ENCODE data around the gene MYNN. TPM values are rescaled to one million over a fixed set of nuclear protein-coding genes. Genes with fewer than 3 reads are reported as not detected.

MYNN gene
- total RNA-seq, 2 experiments from 2014 or later: 13.8 to 14.1 TPM

DNA sequence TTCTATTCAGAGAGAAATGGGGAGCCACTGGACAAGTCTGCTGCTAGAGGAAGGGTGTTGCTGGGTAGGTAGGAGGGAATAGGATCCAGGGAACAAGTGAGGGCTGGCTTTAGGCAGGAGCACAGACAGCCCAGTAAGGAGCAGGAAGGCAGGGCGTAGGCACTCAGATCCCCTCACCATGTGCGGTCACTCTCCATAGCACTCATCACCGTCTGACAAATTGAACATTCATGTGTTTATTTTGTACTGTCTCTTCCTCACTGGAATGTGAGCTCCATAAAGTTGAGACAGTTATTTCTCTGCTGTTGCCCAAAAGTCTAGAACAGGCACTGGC is 63.7 kb downstream of the MYNN start:
- Mint-ChIP-seq H3K9me3 (no peaks in the 10 kb centered on the region), H3K4me3 (no peak overlapping the region), H3K27ac (no peak overlapping the region), H3K27me3 (peaks cover 7% of the 10 kb centered on the region), H3K4me1 (ENCODE audit: low read depth) (no peaks in the 10 kb centered on the region), H3K36me3 (ENCODE audit: low read depth) (no peaks in the 10 kb centered on the region)
- ChIA-PET CTCF (no interaction called here), POLR2A (no interaction called here)
- DNase-seq (no peak), ATAC-seq (no peak)
- TF ChIP-seq, protein P1, sequence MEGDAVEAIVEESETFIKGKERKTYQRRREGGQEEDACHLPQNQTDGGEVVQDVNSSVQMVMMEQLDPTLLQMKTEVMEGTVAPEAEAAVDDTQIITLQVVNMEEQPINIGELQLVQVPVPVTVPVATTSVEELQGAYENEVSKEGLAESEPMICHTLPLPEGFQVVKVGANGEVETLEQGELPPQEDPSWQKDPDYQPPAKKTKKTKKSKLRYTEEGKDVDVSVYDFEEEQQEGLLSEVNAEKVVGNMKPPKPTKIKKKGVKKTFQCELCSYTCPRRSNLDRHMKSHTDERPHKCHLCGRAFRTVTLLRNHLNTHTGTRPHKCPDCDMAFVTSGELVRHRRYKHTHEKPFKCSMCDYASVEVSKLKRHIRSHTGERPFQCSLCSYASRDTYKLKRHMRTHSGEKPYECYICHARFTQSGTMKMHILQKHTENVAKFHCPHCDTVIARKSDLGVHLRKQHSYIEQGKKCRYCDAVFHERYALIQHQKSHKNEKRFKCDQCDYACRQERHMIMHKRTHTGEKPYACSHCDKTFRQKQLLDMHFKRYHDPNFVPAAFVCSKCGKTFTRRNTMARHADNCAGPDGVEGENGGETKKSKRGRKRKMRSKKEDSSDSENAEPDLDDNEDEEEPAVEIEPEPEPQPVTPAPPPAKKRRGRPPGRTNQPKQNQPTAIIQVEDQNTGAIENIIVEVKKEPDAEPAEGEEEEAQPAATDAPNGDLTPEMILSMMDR (IDR thresholded peaks at IDR 0.05): no peak
- intact Hi-C loops (cut with micrococcal nuclease): no loop called here

DNA sequence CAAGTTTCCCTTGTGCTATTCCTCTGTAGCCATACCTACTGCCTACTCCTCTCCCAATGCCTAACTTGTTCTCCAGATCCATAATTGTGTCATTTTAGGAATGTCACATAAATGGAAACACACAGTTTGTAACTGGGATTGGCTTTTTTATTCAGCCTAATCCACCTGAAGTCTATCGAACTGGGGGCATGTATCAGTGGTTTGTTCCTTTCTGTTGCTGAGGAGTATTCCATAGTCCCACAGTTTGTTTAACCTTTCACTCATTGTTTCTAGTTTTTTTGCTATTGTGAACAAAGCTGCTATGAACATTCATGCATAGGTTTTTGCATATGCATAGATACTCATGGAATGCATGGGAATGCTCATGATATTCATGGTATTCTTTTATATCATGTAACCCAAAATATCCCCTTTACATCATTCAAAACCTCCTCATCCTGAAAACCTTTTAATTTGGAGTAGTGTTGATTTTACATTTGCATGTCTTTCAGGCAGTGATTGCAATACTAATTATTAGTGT is 65.4 kb downstream of the MYNN start:
- H3K27ac Mint-ChIP-seq: no peak overlapping the region
- TF ChIP-seq, protein P1 (IDR thresholded peaks at IDR 0.05): no peak
- no peaks in the 10 kb centered on the region for H3K36me3 Mint-ChIP-seq (ENCODE audit: low read depth)
- H3K4me1 Mint-ChIP-seq (ENCODE audit: low read depth): no peaks in the 10 kb centered on the region
- no peak overlapping the region for H3K4me3 Mint-ChIP-seq
- intact Hi-C loops (cut with micrococcal nuclease): no loop called here
- ChIA-PET POLR2A (no interaction called here), CTCF (no interaction called here)
- peaks cover 7% of the 10 kb centered on the region for H3K27me3 Mint-ChIP-seq
- no peaks in the 10 kb centered on the region for H3K9me3 Mint-ChIP-seq
- ATAC-seq (no peak), DNase-seq (no peak)

Other genes starting within 250 kb of the MYNN start
- not detected for gene MECOM, start 109.7 kb upstream of the MYNN start, total RNA-seq
- gene TERC, start 8.3 kb upstream of the MYNN start, total RNA-seq: 10 to 100 TPM; 21.7 to 29.0 TPM
- gene ACTRT3, start 3.8 kb upstream of the MYNN start, total RNA-seq: under 1 TPM; 0.14 to 0.54 TPM
- gene LRRIQ4, start 39.5 kb downstream of the MYNN start, total RNA-seq: under 1 TPM in 1 of 2 experiments, not detected in 1; 0.18 TPM
- 1 to 10 TPM; 6.6 to 6.8 TPM for gene LRRC34, start 39.5 kb downstream of the MYNN start, total RNA-seq
- gene LRRC31, start 96.5 kb downstream of the MYNN start, total RNA-seq: not detected
- not detected for gene SAMD7, start 138.2 kb downstream of the MYNN start, total RNA-seq
- 10 to 100 TPM; 52.5 to 60.2 TPM for gene SEC62, start 193.4 kb downstream of the MYNN start, total RNA-seq